Right atrium auricular region (tissue), 2 donors: ENCODE results near the gene FGF14. TPM values are rescaled to one million over a fixed set of nuclear protein-coding genes. Genes with fewer than 3 reads are reported as not detected.

Experiments
- DNase-seq: peaks from one replicate; pipeline ENCODE4 v3.0.0-alpha.2; 2019; ENCODE audit warnings: low spot score
- H3K27ac ChIP-seq, 2 donors: fragments of 200-600 bp; sonication (generic); 1 replicate in 1 of 2; 2 replicates in 1 of 2; pipeline ENCODE4 v1.5.1; 2016 to 2019
- H3K27me3 ChIP-seq, 2 donors: fragments of 200-600 bp; sonication (generic); one replicate each; pipeline versions ENCODE4 v1.5.1 to v1.6.0; 2017 to 2019
- H3K36me3 ChIP-seq: fragments of 200-600 bp; sonication (generic); one replicate; pipeline ENCODE4 v1.5.1; 2016
- H3K4me1 ChIP-seq, 2 donors: fragments of 200-600 bp; sonication (generic); one replicate each; pipeline versions ENCODE4 v1.5.1 to v1.6.0; 2017 to 2019
- H3K4me3 ChIP-seq, 2 donors: fragments of 200-600 bp; sonication (generic); 1 replicate in 1 of 2; 2 replicates in 1 of 2; pipeline ENCODE4 v1.5.1; 2017 to 2019; ENCODE audit warnings: mild to moderate bottlenecking in 1 of 2, moderate library complexity in 1 of 2
- H3K9me3 ChIP-seq, 2 donors: fragments of 200-600 bp; sonication (generic); one replicate each; pipeline ENCODE4 v1.5.1; 2019
- CTCF ChIP-seq, 2 donors: fragments of 200-600 bp; sonication (generic); IDR thresholded peaks; one replicate each; pipeline ENCODE4 v1.5.1; 2019; ENCODE audit warnings: antibody characterized with exemption in 2 of 2
- total RNA-seq, 2 donors: library from RNA; depleted of rRNA; stranded (reverse); fragments of >200 nt; gene quantifications; one replicate each; pipeline ENCODE4 v1.1.0, GENCODE V29; 2016

Gene FGF14
- total RNA-seq, 2 donors from 2014 or later: 1.3 to 1.7 TPM

DNA sequence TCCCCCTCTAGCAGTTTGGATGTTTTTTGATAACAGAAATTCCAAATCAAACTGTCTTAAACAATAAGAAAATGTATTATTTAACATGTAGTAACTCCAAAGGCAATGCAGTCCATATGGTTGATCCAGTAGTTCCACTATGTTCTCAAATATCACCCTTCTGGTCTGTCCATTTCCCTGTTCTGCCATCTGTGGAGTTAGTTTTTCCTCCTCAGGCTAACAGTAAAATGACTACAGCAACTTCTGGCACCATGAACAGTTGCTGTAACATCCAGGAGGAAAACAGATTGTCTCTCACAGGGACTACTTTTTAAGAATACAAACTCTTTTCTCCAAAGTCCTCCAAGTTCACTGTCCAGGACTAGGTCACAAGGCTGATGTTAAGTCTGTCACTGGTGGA is 455.4 kb downstream of the FGF14 start:
- no peak for TF ChIP-seq CTCF (IDR thresholded peaks at IDR 0.05)
- DNase-seq: no peak
- H3K27me3 ChIP-seq: no peaks in the 10 kb centered on the region

DNA sequence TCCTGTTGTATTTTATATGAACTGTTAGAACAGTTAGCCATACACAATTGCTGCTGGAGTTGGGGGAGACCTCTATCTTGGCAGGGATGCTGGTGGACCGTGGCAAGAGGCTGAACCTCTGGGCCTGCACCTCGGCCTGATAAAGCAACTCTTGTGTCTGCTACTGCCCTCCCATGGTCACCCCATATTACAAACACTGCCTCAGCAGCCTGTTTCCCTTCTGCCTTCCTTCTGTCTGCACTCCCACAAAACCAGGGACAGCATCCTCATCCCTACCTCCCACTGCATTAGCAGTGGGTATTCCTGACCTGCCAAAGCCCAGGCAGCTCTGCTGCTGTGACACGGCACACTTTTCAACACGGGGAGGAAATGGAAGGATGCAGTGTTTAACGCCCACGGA is 456.4 kb downstream of the FGF14 start:
- no peaks in the 10 kb centered on the region for H3K36me3 ChIP-seq
- peaks cover 0 to 8% of the 10 kb centered on the region in 2 donors for H3K4me1 ChIP-seq
- H3K9me3 ChIP-seq: peaks cover 0 to 5% of the 10 kb centered on the region in 2 donors
- DNase-seq: no peak
- no peak for TF ChIP-seq CTCF (IDR thresholded peaks at IDR 0.05)
- no peak overlapping the region for H3K4me3 ChIP-seq
- H3K27me3 ChIP-seq: no peaks in the 10 kb centered on the region
- H3K27ac ChIP-seq: no peak overlapping the region

More for the DNA sequence above, 455.4 kb downstream of the FGF14 start:
- Histone ChIP-seq H3K4me3 (no peak overlapping the region), H3K9me3 (peaks cover 0 to 5% of the 10 kb centered on the region in 2 donors), H3K27ac (no peak overlapping the region), H3K36me3 (no peaks in the 10 kb centered on the region), H3K4me1 (peaks cover 0 to 8% of the 10 kb centered on the region in 2 donors)

GRCh38 chr13:101944521-101944920 is 457.3 kb downstream of the FGF14 start:
- no peak for DNase-seq
- H3K36me3 ChIP-seq: no peaks in the 10 kb centered on the region
- no peak overlapping the region for H3K27ac ChIP-seq
- H3K4me1 ChIP-seq: peaks cover 0 to 8% of the 10 kb centered on the region in 2 donors
- H3K9me3 ChIP-seq: peaks cover 0 to 5% of the 10 kb centered on the region in 2 donors
- H3K4me3 ChIP-seq: no peak overlapping the region
- TF ChIP-seq CTCF (IDR thresholded peaks at IDR 0.05): no peak
- H3K27me3 ChIP-seq: no peaks in the 10 kb centered on the region

DNA sequence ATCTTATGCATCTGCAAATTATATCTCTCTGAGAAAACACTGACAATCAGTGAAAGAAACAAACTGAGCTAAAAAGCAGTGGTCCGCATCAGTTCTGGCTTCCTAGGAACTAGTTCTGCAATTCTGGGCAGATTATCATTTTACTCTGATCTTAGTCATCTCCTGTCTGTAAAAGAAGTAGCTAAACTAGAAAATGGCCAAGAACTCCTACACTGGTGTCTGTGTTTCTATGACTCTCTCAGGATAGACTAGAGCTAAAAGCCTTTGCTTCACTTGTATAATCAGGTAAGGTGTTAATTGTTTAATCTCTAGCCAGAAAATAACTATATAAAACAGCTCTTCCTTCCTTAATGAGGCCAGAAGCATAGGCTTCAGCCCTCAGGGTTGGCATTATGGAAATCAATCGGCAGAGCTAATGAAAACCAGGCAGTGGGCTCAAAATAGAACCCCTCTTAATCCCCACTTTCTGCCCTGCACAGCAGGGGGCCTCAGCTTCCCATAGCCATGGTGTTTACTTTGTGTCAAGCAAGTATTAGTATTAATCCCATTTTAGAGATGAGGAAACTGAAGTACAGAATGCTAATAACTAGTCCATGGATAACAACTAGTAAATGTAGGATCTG is 459.2 kb downstream of the FGF14 start:
- Histone ChIP-seq H3K36me3 (no peaks in the 10 kb centered on the region), H3K4me1 (peaks cover 0 to 8% of the 10 kb centered on the region in 2 donors), H3K4me3 (no peak overlapping the region), H3K27ac (no peak overlapping the region), H3K9me3 (peaks cover 0 to 5% of the 10 kb centered on the region in 2 donors), H3K27me3 (no peaks in the 10 kb centered on the region)
- TF ChIP-seq CTCF (IDR thresholded peaks at IDR 0.05): peak in 1 of 2 donors; percentile 47
- no peak for DNase-seq

GRCh38 chr13:101942038-101942437 is 459.8 kb downstream of the FGF14 start:
- Histone ChIP-seq H3K4me1 (peaks cover 0 to 8% of the 10 kb centered on the region in 2 donors), H3K27me3 (no peaks in the 10 kb centered on the region), H3K4me3 (no peak overlapping the region), H3K27ac (no peak overlapping the region), H3K9me3 (peaks cover 0 to under 1% of the 10 kb centered on the region in 2 donors), H3K36me3 (no peaks in the 10 kb centered on the region)
- peak; percentile 80 to 88 for TF ChIP-seq CTCF (IDR thresholded peaks at IDR 0.05)
- DNase-seq: no peak
